OCI-LY1 (cell line): ENCODE measurements around the gene RAB4A.

Experiments
- EZH2 ChIP-seq: fragments of 200-600 bp; sonication (generic), shearing (Covaris generic); IDR thresholded peaks from 2 replicates; pipeline ENCODE4 v1.8.0; 2017; ENCODE audit warnings: borderline replicate concordance, mixed run types, mild to moderate bottlenecking, antibody characterized with exemption, low read length, moderate library complexity, mixed read lengths
- TF ChIP-seq, protein P1 (sequence below): fragments of 200-600 bp; sonication (generic), shearing (Covaris generic); IDR thresholded peaks from 2 replicates; pipeline ENCODE4 v1.5.1; 2017; ENCODE audit warnings: mild to moderate bottlenecking, antibody characterized with exemption, low read length, moderate library complexity, mixed read lengths

DNA sequence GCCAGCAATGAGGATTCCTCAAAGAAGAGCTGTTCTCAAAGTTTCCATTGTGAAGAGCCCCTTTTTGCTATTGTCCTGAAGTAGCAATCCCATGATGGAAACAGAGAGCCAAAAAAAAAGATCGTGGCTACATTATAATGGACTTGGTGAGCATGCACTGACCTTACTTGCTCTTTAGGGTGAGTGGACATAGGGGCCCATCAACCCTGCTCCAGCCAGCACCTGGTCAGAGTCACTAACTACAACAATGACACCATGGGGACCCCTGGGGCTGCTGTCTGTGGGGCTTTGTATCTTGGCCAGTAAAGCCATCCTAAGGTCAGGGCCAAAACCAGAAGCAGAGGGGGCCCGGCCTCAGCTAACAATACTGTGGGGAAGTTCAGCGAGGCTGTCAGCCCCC, 30.4 kb upstream of the RAB4A start:
- TF ChIP-seq, protein P1, sequence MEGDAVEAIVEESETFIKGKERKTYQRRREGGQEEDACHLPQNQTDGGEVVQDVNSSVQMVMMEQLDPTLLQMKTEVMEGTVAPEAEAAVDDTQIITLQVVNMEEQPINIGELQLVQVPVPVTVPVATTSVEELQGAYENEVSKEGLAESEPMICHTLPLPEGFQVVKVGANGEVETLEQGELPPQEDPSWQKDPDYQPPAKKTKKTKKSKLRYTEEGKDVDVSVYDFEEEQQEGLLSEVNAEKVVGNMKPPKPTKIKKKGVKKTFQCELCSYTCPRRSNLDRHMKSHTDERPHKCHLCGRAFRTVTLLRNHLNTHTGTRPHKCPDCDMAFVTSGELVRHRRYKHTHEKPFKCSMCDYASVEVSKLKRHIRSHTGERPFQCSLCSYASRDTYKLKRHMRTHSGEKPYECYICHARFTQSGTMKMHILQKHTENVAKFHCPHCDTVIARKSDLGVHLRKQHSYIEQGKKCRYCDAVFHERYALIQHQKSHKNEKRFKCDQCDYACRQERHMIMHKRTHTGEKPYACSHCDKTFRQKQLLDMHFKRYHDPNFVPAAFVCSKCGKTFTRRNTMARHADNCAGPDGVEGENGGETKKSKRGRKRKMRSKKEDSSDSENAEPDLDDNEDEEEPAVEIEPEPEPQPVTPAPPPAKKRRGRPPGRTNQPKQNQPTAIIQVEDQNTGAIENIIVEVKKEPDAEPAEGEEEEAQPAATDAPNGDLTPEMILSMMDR, result no peak
- TF ChIP-seq EZH2, result no peak
